Fibroblast of upper back skin (primary cell): ENCODE data around the gene ARHGAP1.
"Not testable (repeated sequence)": the region's sequence is repeated elsewhere in the genome, so short reads cannot be mapped to it uniquely, and the experiment has no call there.

ENCODE experiments used
- DNase-seq: peaks from one replicate; pipeline ENCODE4 v3.0.0-alpha.2; 2013

ARHGAP1 gene

GRCh38 chr11:46722566-46723358 is 22.3 kb upstream of the ARHGAP1 start:
- no peak for DNase-seq

GRCh38 chr11:46721286-46721685 is 20.9 kb upstream of the ARHGAP1 start:
- no peak for DNase-seq

GRCh38 chr11:46719543-46720218 is 19.3 kb upstream of the ARHGAP1 start:
- no peak for DNase-seq

GRCh38 chr11:46719048-46719542 is 18.7 kb upstream of the ARHGAP1 start, which contains the start of gene F2:
TSS of gene F2 (plus strand) at chr11:46719213. CDS start at chr11:46719236, 23 bp downstream.
- DNase-seq = no peak

GRCh38 chr11:46718155-46719019 is 18.0 kb upstream of the ARHGAP1 start:
- DNase-seq = no peak

- not testable (repeated sequence) for DNase-seq
Measured at GRCh38 chr11:46717825-46718154, 17.4 kb upstream of the ARHGAP1 start.

GRCh38 chr11:46712874-46713576 is 12.6 kb upstream of the ARHGAP1 start:
- DNase-seq = no peak

- no peak for DNase-seq
Measured at GRCh38 chr11:46711303-46711702, 10.9 kb upstream of the ARHGAP1 start.

- DNase-seq = peak; percentile 92
Measured at GRCh38 chr11:46710821-46711269, 10.4 kb upstream of the ARHGAP1 start.

GRCh38 chr11:46709351-46709750 is 8.9 kb upstream of the ARHGAP1 start:
- DNase-seq = not testable (repeated sequence)

- DNase-seq = no peak
Measured at GRCh38 chr11:46706886-46707285, 6.5 kb upstream of the ARHGAP1 start.

GRCh38 chr11:46705070-46705688 is 4.8 kb upstream of the ARHGAP1 start:
- no peak for DNase-seq

- no peak for DNase-seq
Measured at GRCh38 chr11:46701078-46701654, 747 bp upstream of the ARHGAP1 start.

GRCh38 chr11:46698597-46698996 is 1.8 kb downstream of the ARHGAP1 start:
- no peak for DNase-seq

GRCh38 chr11:46697723-46698122 is 2.7 kb downstream of the ARHGAP1 start:
- DNase-seq = no peak

- no peak for DNase-seq
Measured at GRCh38 chr11:46697303-46697702, 3.1 kb downstream of the ARHGAP1 start.

- DNase-seq = no peak
Measured at GRCh38 chr11:46696212-46696558, 4.2 kb downstream of the ARHGAP1 start.

- DNase-seq = no peak
Measured at GRCh38 chr11:46695345-46696211, 4.8 kb downstream of the ARHGAP1 start.

- no peak for DNase-seq
Measured at GRCh38 chr11:46694607-46695006, 5.8 kb downstream of the ARHGAP1 start.

GRCh38 chr11:46694072-46694471 is 6.3 kb downstream of the ARHGAP1 start:
- no peak for DNase-seq

GRCh38 chr11:46693597-46694012 is 6.8 kb downstream of the ARHGAP1 start:
- DNase-seq = peak; percentile 57
